ENCODE data around the gene TXNL4B. TPM values are rescaled to one million over a fixed set of nuclear protein-coding genes. Genes with fewer than 3 reads are reported as not detected.
A peak's percentile ranks its signal among the peaks of the same experiment; 100 is the strongest.

Gene TXNL4B
- total RNA-seq, 2 experiments from 2014 or later = 20.6 to 21.7 TPM

DNA sequence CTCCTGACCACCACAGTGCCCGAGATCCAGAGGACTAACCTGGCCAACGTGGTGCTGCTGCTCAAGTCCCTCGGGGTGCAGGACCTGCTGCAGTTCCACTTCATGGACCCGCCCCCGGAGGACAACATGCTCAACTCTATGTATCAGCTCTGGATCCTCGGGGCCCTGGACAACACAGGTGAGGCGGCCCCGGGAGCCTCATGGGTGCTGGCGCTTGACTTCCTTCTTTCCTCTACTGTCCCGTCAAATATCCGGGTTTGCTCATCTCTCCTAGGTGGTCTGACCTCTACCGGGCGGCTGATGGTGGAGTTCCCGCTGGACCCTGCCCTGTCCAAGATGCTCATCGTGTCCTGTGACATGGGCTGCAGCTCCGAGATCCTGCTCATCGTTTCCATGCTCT, 14.0 kb upstream of the TXNL4B start:
- CTCF ChIA-PET = interaction anchor here (0.7 to 1.0 kb wide), 2 partner anchors 17 to 18 kb away, joined by 3 to 4 read pairs; no protein-coding TSS in a partner anchor
- POLR2A ChIA-PET = no interaction called here
- ATAC-seq (no peak), DNase-seq (no peak)
- Mint-ChIP-seq H3K27ac (no peak overlapping the region), H3K4me1 (ENCODE audit: low read depth) (no peaks in the 10 kb centered on the region), H3K36me3 (ENCODE audit: low read depth) (peaks cover 58% of the 10 kb centered on the region), H3K27me3 (no peaks in the 10 kb centered on the region), H3K4me3 (no peak overlapping the region), H3K9me3 (no peaks in the 10 kb centered on the region)
- intact Hi-C loops (cut with micrococcal nuclease) = no loop called here
- TF ChIP-seq, protein P1, sequence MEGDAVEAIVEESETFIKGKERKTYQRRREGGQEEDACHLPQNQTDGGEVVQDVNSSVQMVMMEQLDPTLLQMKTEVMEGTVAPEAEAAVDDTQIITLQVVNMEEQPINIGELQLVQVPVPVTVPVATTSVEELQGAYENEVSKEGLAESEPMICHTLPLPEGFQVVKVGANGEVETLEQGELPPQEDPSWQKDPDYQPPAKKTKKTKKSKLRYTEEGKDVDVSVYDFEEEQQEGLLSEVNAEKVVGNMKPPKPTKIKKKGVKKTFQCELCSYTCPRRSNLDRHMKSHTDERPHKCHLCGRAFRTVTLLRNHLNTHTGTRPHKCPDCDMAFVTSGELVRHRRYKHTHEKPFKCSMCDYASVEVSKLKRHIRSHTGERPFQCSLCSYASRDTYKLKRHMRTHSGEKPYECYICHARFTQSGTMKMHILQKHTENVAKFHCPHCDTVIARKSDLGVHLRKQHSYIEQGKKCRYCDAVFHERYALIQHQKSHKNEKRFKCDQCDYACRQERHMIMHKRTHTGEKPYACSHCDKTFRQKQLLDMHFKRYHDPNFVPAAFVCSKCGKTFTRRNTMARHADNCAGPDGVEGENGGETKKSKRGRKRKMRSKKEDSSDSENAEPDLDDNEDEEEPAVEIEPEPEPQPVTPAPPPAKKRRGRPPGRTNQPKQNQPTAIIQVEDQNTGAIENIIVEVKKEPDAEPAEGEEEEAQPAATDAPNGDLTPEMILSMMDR (IDR thresholded peaks at IDR 0.05) = no peak

DNA sequence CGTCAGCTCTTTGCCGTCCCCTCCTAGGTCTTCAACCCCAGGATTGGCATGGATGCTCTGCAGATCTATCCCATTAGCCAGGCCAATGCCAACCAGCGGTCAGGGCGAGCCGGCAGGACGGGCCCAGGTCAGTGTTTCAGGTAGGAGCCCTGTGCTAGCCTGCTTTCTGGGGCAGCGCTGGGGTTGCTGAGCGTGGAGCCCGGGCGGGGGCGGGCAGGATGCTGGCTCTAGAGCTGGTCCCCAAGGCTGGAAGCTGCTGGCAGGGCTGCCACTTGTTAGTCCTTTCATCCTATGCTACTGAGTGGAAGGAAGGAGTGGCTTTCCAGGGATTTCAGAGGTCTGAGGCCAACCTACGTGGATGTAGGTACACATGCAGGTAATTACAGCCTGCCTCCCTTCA, 12.6 kb upstream of the TXNL4B start:
- H3K9me3 Mint-ChIP-seq = no peaks in the 10 kb centered on the region
- ATAC-seq (no peak), DNase-seq (no peak)
- H3K27me3 Mint-ChIP-seq = no peaks in the 10 kb centered on the region
- intact Hi-C loops (cut with micrococcal nuclease) = no loop called here
- H3K27ac Mint-ChIP-seq = no peak overlapping the region
- H3K4me1 Mint-ChIP-seq (ENCODE audit: low read depth) = no peaks in the 10 kb centered on the region
- TF ChIP-seq, protein P1 (IDR thresholded peaks at IDR 0.05) = no peak
- ChIA-PET CTCF (no interaction called here), POLR2A (no interaction called here)
- H3K4me3 Mint-ChIP-seq = no peak overlapping the region
- peaks cover 61% of the 10 kb centered on the region for H3K36me3 Mint-ChIP-seq (ENCODE audit: low read depth)

DNA sequence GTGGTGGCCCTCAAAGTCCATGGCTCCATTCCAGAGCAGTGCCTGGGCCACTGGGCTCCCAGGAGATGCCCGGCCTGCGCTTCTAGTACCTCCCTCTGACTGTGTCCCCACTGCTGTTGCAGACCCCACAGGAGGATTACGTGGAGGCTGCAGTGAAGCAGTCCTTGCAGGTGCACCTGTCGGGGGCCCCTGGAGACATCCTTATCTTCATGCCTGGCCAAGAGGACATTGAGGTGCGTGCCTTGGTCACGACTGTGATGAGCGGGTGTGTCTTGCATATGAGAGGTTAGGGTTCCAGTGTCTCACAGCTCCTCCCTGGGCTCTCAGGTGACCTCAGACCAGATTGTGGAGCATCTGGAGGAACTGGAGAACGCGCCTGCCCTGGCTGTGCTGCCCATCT, 11.5 kb upstream of the TXNL4B start:
- peaks cover 61% of the 10 kb centered on the region for H3K36me3 Mint-ChIP-seq (ENCODE audit: low read depth)
- H3K4me3 Mint-ChIP-seq = no peak overlapping the region
- TF ChIP-seq, protein P1 (IDR thresholded peaks at IDR 0.05) = no peak
- DNase-seq (no peak), ATAC-seq (no peak)
- intact Hi-C loops (cut with micrococcal nuclease) = loop anchor here (5.0 kb wide), 1 partner anchor 38 kb away; no protein-coding TSS in a partner anchor
- H3K27ac Mint-ChIP-seq = no peak overlapping the region
- no peaks in the 10 kb centered on the region for H3K27me3 Mint-ChIP-seq
- ChIA-PET POLR2A (interaction anchor here (1.7 kb wide), 1 partner anchor 10 kb away, joined by 6 read pairs; no protein-coding TSS in a partner anchor), CTCF (interaction anchor here (0.7 kb wide), 1 partner anchor 13 kb away, joined by 3 read pairs; no protein-coding TSS in a partner anchor)
- no peaks in the 10 kb centered on the region for H3K4me1 Mint-ChIP-seq (ENCODE audit: low read depth)
- H3K9me3 Mint-ChIP-seq = no peaks in the 10 kb centered on the region

DNA sequence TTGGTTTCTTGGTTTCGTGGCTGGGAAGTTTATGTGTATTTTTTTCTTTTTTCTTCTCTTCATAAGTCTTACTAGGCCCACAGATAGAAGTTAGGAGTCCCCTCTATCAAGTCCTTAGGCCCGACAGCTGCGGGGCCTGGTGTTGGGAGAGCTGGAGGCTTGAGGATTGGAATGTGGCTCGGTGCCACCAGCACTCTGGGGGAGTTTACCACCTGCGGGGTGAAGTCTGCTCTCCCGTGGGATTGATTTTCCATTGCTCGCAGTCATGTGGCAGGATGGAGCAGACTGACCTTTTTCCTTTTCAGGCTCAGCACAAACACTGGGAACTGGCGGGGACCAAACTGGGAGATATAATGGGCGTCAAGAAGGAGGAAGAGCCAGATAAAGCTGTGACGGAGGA, 7.8 kb upstream of the TXNL4B start:
- POLR2A ChIA-PET = interaction anchor here (1.8 kb wide), 1 partner anchor 8 kb away, joined by 5 read pairs; no protein-coding TSS in a partner anchor
- CTCF ChIA-PET = no interaction called here
- H3K27me3 Mint-ChIP-seq = no peaks in the 10 kb centered on the region
- no peak overlapping the region for H3K27ac Mint-ChIP-seq
- TF ChIP-seq, protein P1 (IDR thresholded peaks at IDR 0.05) = no peak
- no peaks in the 10 kb centered on the region for H3K9me3 Mint-ChIP-seq
- H3K4me3 Mint-ChIP-seq = no peak overlapping the region
- H3K4me1 Mint-ChIP-seq (ENCODE audit: low read depth) = peaks cover 6% of the 10 kb centered on the region
- peaks cover 67% of the 10 kb centered on the region for H3K36me3 Mint-ChIP-seq (ENCODE audit: low read depth)
- intact Hi-C loops (cut with micrococcal nuclease) = loop anchor here (5.0 kb wide), 1 partner anchor 34 kb away; no protein-coding TSS in a partner anchor
- ATAC-seq = no peak
- DNase-seq = no peak

DNA sequence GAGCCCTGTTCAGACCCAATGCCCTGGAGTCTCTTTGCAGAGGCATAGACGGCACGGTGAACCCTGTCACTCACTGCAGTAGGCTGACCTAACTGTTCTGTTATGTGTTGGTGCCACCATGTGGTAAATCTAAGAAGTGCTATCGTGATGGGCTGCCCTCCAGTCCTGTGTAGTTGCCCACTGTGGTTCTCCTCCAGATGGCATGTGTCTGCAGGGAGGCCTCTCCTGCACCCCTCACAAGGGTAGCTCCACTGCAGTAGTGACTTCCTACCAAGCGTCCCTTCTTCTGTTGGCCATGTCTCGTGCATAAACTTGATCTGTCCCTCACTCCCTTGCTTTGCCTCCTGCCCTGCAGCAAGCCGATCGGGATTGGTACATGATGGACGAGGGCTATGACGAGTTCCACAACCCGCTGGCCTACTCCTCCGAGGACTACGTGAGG, 6.0 kb upstream of the TXNL4B start:
- Mint-ChIP-seq H3K27ac (no peak overlapping the region), H3K36me3 (ENCODE audit: low read depth) (peaks cover 58% of the 10 kb centered on the region), H3K4me3 (no peak overlapping the region), H3K4me1 (ENCODE audit: low read depth) (peaks cover 21% of the 10 kb centered on the region), H3K9me3 (no peaks in the 10 kb centered on the region), H3K27me3 (no peaks in the 10 kb centered on the region)
- POLR2A ChIA-PET = interaction anchor here (1.6 kb wide), 1 partner anchor 10 kb away, joined by 6 read pairs; no protein-coding TSS in a partner anchor
- CTCF ChIA-PET = interaction anchor here (0.8 to 2.6 kb wide), 7 partner anchors 9 to 138 kb away, joined by 3 to 10 read pairs (median 3); no protein-coding TSS in a partner anchor
- intact Hi-C loops (cut with micrococcal nuclease) = no loop called here
- ATAC-seq = peak; percentile 97
- peak; percentile 72 for DNase-seq
- TF ChIP-seq, protein P1 (IDR thresholded peaks at IDR 0.05) = peak; percentile 60

All from activated CD8-positive, alpha-beta T cell treated with anti-CD3 and anti-CD28 coated beads for 36 hours (primary cell).